GM12873 (cell line): ENCODE data around the gene LAMA1.
A peak's percentile ranks its signal among the peaks of the same experiment; 100 is the strongest.

Source experiments
- CTCF ChIP-seq: IDR thresholded peaks from 2 replicates; pipeline ENCODE4 v1.5.1; 2012; ENCODE audit warnings: low read depth, mild to moderate bottlenecking, moderate library complexity, low read length, control low read depth; ENCODE audit not compliant: insufficient read depth; ENCODE audit errors: missing control alignments

Gene LAMA1

GRCh38 chr18:7048081-7048480 is 69.5 kb downstream of the LAMA1 start:
- TF ChIP-seq CTCF, result no peak

GRCh38 chr18:7047336-7047735 is 70.3 kb downstream of the LAMA1 start:
- no peak for TF ChIP-seq CTCF

GRCh38 chr18:7038330-7038851 is 79.2 kb downstream of the LAMA1 start:
- peak; percentile 56 for TF ChIP-seq CTCF

- no peak for TF ChIP-seq CTCF
These were observed 80.1 kb downstream of the LAMA1 start for GRCh38 chr18:7037470-7037869.

- TF ChIP-seq CTCF, result no peak
These were observed 81.8 kb downstream of the LAMA1 start for GRCh38 chr18:7035807-7036206.

- no peak for TF ChIP-seq CTCF
These were observed 82.7 kb downstream of the LAMA1 start for GRCh38 chr18:7034924-7035323.

GRCh38 chr18:7032537-7032936 is 85.1 kb downstream of the LAMA1 start:
- no peak for TF ChIP-seq CTCF
